Activated naive CD8-positive, alpha-beta T cell treated with anti-CD3 and anti-CD28 coated beads, Interleukin-2, amount 10 ng/mL, durations not matched to agents 7 days and 5 days (primary cell): Measurements from ENCODE around the gene BCL11B. TPM values are rescaled to one million over a fixed set of nuclear protein-coding genes. Genes with fewer than 3 reads are reported as not detected.

Source experiments
- ATAC-seq: fragments of 150-1000 bp; cut with Tn5 transposase; one replicate; pipeline ENCODE4 v1.10.0; 2021; ENCODE audit warnings: low read depth, moderate library complexity
- POLR2A ChIA-PET: fragments of 350-600 bp; sonication (Branson Sonifier 250); formaldehyde crosslinking; loops from one replicate; lab custom pipeline; 2021; ENCODE audit warnings: antibody characterized with exemption; lab: Charles Lee
- DNase-seq: peaks from one replicate; pipeline ENCODE4 v3.0.0; 2021
- H3K27ac Mint-ChIP-seq: one replicate; pipeline ENCODE4 v1.8.0; 2022; ENCODE audit warnings: mild to moderate bottlenecking, mixed read lengths
- H3K27me3 Mint-ChIP-seq: one replicate; pipeline ENCODE4 v1.8.0; 2022; ENCODE audit warnings: mild to moderate bottlenecking, moderate library complexity, mixed read lengths
- H3K36me3 Mint-ChIP-seq: one replicate; pipeline ENCODE4 v1.8.0; 2021; ENCODE audit warnings: mild to moderate bottlenecking, mixed read lengths
- H3K4me1 Mint-ChIP-seq: one replicate; pipeline ENCODE4 v1.8.0; 2021; ENCODE audit warnings: mixed read lengths
- H3K4me3 Mint-ChIP-seq: one replicate; pipeline ENCODE4 v1.8.0; 2022; ENCODE audit warnings: mild to moderate bottlenecking, moderate library complexity, mixed read lengths
- H3K9me3 Mint-ChIP-seq: one replicate; pipeline ENCODE4 v1.8.0; 2021; ENCODE audit warnings: mixed read lengths
- total RNA-seq, 2 experiments: library from RNA; stranded (reverse); gene quantifications; one replicate each; pipeline ENCODE4 v1.2.3, GENCODE V29; 2021

Gene BCL11B
- total RNA-seq, 2 experiments from 2014 or later, result 99.5 to 104 TPM

DNA sequence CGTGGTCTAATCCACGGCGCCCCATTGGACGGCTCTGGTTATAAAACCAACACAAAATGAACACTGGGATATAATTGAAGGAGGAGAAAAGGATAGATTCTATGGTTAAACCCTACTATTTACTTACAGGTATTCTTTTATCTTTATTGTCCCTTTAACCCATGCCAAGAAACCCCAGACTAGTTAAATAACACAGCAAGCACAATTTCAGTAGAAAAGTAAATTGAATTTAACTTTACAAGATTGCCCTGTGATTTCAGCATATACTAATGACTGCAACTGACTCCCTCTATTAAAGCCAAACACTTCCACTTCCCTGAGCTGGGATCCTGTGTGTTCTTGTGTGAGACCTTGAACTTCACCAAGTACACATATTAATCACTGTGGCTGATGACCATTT lies 45.3 kb downstream of the BCL11B start:
- Mint-ChIP-seq H3K9me3 (no peaks in the 10 kb centered on the region), H3K4me3 (peak overlapping the region; percentile 70), H3K4me1 (peaks cover 90% of the 10 kb centered on the region), H3K27me3 (no peaks in the 10 kb centered on the region), H3K27ac (peak overlapping the region; percentile 97), H3K36me3 (peaks cover 45% of the 10 kb centered on the region)
- DNase-seq (no peak), ATAC-seq (no peak)
- POLR2A ChIA-PET, result interaction anchor here (0.8 to 2.7 kb wide), 12 partner anchors 11 to 39 kb away, joined by 3 to 8 read pairs (median 4); no protein-coding TSS in a partner anchor

DNA sequence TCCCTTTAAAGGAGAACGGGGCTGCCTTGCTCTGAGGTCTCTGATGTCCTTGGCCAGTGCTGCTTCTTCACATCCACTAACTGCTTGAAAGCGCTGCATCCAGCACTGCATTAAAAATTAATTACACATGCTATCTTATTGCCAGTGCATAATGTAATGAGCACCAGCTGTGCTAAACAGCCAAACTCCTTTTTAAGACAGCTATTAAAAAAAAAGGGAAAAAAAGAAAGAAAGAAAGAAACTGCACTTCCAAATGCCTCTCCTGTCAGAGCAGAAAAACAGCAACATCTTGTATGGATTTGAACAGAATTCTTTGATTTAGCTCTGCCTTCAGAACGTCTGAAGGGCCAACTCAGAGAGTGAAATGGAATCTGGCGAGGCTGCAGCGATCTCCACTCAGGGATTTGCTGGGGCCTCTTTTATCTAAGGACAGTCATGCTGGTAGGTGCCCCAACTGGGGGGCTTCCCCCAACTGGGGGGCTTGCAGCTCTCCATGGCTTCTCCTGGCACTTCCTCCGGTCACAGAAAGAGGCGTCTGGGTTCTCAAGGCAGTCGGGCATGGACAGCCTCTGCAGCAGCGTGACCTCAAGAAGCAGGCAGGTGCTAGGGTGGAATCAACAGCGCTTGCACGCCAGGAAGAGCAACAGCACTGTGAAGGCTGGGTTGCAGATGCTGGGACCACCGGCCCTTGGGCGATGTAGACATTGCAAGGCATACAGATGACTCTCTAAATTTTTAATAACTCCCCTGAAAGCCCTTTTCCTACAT lies 46.4 kb downstream of the BCL11B start:
- ATAC-seq, result peak; percentile 12

DNA sequence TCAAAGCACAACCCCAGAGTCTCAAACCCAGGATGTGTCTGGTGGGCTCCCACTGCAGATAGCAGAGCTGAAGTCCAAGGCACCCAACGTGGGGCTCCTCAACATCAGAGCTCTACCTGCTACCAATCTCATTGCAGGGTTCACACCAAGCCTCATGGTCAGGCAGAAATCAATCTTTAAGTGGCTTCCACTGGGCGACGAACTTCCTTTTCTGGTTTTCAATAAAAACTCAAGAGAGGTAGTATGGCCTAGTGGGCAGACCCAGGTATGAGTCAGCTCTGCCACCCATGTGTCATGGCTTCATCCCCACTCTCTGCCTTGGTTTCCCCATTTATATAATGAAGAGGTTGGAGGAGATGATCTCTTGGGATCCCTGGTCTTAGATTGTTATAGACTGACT lies 47.0 kb downstream of the BCL11B start:
- POLR2A ChIA-PET, result interaction anchor here (0.5 to 2.0 kb wide), 11 partner anchors 12 to 996 kb away, joined by 3 to 9 read pairs (median 4); partner anchors contain the start of gene BCL11B
- ATAC-seq, result peak; percentile 5

More for the DNA sequence above, 46.4 kb downstream of the BCL11B start:
- H3K27me3 Mint-ChIP-seq, result no peaks in the 10 kb centered on the region
- H3K9me3 Mint-ChIP-seq, result no peaks in the 10 kb centered on the region
- peaks cover 87% of the 10 kb centered on the region for H3K4me1 Mint-ChIP-seq
- peak overlapping the region; percentile 97 for H3K27ac Mint-ChIP-seq
- peaks cover 47% of the 10 kb centered on the region for H3K36me3 Mint-ChIP-seq
- POLR2A ChIA-PET, result interaction anchor here (0.5 to 2.7 kb wide), 14 partner anchors 12 to 997 kb away, joined by 3 to 9 read pairs (median 4); partner anchors contain the start of gene BCL11B
- no peak for DNase-seq
- H3K4me3 Mint-ChIP-seq, result peak overlapping the region; percentile 70

DNA sequence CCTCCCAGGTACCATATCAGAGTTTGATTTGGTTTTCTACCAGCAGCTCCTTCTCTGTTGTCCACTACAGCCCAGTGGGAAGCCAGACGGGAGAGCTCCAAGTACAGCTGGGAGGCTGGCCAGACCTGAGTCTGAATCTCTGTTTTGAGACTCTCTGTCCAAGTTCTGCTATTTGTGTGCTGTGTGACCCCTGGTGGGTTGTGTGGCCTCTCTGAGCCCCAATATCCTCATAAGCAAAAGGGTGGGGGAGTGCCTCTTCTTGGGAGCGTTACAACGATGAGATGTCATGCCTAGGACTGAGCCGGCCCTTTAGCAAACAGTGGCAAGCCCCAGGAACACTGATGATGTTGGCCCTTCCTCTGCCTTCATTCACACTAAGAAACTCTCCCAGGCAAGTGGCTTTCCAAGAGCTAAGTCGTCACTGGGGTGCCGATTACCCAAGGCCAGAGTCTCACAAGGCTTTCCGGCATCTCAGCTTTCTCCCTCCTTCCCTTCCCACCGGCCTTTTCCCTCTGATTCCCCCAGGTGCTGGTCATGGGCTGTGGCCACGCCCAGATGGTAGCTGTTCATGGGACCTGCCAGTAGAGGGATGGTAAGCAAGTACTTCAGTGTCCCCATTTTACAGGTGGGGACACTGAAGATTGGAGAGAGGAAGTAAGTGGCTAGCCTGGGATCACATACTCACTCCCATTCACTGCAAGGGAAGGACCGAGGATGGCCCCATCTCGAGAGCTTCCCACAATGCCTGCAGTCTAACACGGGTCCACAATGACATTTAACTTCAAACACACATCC lies 47.7 kb downstream of the BCL11B start:
- POLR2A ChIA-PET, result interaction anchor here (0.9 to 2.0 kb wide), 10 partner anchors 8 to 48 kb away, joined by 3 to 9 read pairs (median 4); partner anchors contain the start of gene BCL11B
- peak overlapping the region; percentile 97 for H3K27ac Mint-ChIP-seq
- H3K36me3 Mint-ChIP-seq, result peaks cover 54% of the 10 kb centered on the region
- H3K9me3 Mint-ChIP-seq, result no peaks in the 10 kb centered on the region
- H3K27me3 Mint-ChIP-seq, result no peaks in the 10 kb centered on the region
- H3K4me1 Mint-ChIP-seq, result peaks cover 87% of the 10 kb centered on the region
- peak; percentile 7 for ATAC-seq
- no peak for DNase-seq
- H3K4me3 Mint-ChIP-seq, result peak overlapping the region; percentile 70

More for the DNA sequence above, 47.0 kb downstream of the BCL11B start:
- H3K27me3 Mint-ChIP-seq, result no peaks in the 10 kb centered on the region
- H3K9me3 Mint-ChIP-seq, result no peaks in the 10 kb centered on the region
- peaks cover 88% of the 10 kb centered on the region for H3K4me1 Mint-ChIP-seq
- H3K36me3 Mint-ChIP-seq, result peaks cover 53% of the 10 kb centered on the region
- peak overlapping the region; percentile 70 for H3K4me3 Mint-ChIP-seq
- DNase-seq, result no peak
- peak overlapping the region; percentile 97 for H3K27ac Mint-ChIP-seq

DNA sequence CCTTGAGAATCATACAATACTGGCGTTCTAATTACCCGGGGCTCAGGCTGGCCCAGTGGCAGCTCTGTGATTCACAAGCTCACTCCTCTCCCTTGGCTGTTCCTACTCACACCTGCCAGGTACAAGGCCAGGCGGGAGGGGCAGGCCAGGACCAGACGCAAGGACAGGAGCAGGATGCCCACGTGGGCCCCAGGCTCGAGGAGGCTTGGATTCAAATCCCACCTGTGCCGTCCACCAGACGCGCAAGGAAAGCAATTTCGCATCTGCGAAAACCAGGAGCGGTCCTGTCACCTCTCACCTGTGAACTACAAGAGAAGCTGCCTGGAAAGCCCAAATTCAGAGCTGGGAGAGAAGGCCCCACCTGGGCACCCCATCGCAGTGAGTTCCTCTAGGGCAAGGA lies 50.6 kb downstream of the BCL11B start:
- H3K27ac Mint-ChIP-seq, result no peak overlapping the region
- ATAC-seq (no peak), DNase-seq (no peak)
- peaks cover 80% of the 10 kb centered on the region for H3K4me1 Mint-ChIP-seq
- POLR2A ChIA-PET, result interaction anchor here (0.7 to 1.6 kb wide), 3 partner anchors 9 to 50 kb away, joined by 3 to 4 read pairs (median 3); partner anchors contain the start of gene BCL11B
- H3K27me3 Mint-ChIP-seq, result no peaks in the 10 kb centered on the region
- peaks cover 42% of the 10 kb centered on the region for H3K36me3 Mint-ChIP-seq
- no peak overlapping the region for H3K4me3 Mint-ChIP-seq
- no peaks in the 10 kb centered on the region for H3K9me3 Mint-ChIP-seq

DNA sequence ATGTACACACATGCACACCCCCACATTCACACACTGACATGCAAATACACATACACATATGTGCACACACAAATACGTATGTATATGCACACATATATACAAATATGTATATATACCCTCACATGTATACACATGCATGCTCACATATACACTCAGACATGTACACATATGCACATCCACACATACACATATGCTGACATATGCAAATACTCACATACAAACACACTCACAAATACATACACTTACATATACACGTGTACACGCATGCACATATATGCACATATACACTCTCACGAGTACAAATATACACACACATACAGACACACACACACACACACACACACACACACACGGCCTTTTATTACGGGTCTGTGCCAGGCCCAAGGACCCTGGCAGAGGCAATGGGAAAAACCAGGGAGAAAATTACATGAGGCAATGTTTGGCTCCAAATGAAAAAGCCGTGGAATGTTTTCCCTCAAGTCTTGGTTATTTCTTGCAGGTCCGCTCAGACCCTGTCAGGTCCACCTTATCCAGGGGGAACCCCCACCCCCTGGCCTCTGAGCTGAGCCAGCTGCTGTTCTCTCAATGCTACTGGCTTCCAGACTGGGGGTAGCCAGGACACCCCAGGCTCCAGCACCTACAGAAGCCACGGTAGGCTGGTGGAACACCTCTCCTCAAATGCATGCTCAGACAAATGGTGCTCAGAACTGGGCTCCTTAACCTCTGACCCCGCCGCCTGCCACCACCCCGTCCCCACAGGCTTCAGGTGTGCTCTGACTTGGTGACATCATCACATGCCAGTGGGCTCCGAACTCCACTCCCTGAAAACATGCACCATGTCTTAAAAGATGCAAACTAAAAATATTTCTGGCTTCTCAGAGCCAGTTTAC lies 54.7 kb downstream of the BCL11B start:
- H3K27ac Mint-ChIP-seq, result peak overlapping the region; percentile 72
- no peaks in the 10 kb centered on the region for H3K27me3 Mint-ChIP-seq
- H3K4me1 Mint-ChIP-seq, result peaks cover 69% of the 10 kb centered on the region
- ATAC-seq (no peak), DNase-seq (no peak)
- POLR2A ChIA-PET, result interaction anchor here (0.6 to 2.5 kb wide), 6 partner anchors 12 to 171 kb away, joined by 3 to 21 read pairs (median 5); no protein-coding TSS in a partner anchor
- peak overlapping the region; percentile 78 for H3K4me3 Mint-ChIP-seq
- no peaks in the 10 kb centered on the region for H3K9me3 Mint-ChIP-seq
- H3K36me3 Mint-ChIP-seq, result peaks cover 30% of the 10 kb centered on the region

DNA sequence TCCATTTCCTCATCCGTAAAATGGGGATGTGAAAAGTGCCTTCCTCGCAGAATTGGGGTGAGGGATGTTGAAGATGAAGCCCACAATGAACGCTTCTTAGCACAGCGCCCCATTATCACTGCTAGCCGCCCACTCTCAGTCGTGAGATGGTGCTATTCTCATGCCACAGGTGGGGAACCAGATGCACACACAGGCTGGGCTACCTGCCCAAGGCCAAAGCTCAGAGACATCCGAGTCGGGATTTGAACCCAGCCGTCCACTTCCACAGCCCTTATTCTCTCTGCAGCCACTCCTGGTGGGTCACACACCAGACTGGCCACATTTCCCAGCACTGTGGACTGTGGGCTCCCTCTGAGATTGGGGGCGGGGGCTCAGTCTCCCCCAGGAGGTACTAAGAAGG lies 55.8 kb downstream of the BCL11B start:
- Mint-ChIP-seq H3K9me3 (no peaks in the 10 kb centered on the region), H3K27ac (peak overlapping the region; percentile 72), H3K4me1 (peaks cover 74% of the 10 kb centered on the region), H3K36me3 (peaks cover 30% of the 10 kb centered on the region), H3K4me3 (peak overlapping the region; percentile 78), H3K27me3 (no peaks in the 10 kb centered on the region)
- DNase-seq, result no peak
- no peak for ATAC-seq
- POLR2A ChIA-PET, result interaction anchor here (1.0 to 2.3 kb wide), 5 partner anchors 27 to 56 kb away, joined by 3 to 9 read pairs (median 3); partner anchors contain the start of gene BCL11B

DNA sequence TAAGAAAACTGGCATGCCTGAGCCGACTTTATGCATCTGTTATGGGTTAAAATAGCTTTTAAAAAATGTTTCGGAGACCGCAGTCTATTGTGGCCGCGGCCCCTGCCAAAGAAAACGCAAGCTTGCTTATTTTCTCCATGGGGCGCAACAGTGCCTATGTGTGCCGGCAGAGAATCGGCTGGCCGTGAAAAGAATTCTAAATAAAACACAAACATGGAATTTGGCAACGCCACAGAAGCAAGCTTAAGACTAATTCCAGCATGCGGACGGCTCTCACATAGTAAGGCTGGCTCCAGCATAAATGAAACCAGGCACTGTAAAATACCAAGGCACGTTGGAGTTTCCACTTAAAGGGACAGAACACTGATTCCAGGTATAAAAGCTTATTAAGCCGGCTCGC lies 56.7 kb downstream of the BCL11B start:
- peaks cover 27% of the 10 kb centered on the region for H3K36me3 Mint-ChIP-seq
- no peaks in the 10 kb centered on the region for H3K9me3 Mint-ChIP-seq
- peak overlapping the region; percentile 57 for H3K27ac Mint-ChIP-seq
- H3K27me3 Mint-ChIP-seq, result no peaks in the 10 kb centered on the region
- peak overlapping the region; percentile 78 for H3K4me3 Mint-ChIP-seq
- POLR2A ChIA-PET, result interaction anchor here (0.7 to 2.5 kb wide), 10 partner anchors 10 to 57 kb away, joined by 3 to 9 read pairs (median 4); partner anchors contain the start of gene BCL11B
- ATAC-seq, result no peak
- DNase-seq, result no peak
- peaks cover 78% of the 10 kb centered on the region for H3K4me1 Mint-ChIP-seq

DNA sequence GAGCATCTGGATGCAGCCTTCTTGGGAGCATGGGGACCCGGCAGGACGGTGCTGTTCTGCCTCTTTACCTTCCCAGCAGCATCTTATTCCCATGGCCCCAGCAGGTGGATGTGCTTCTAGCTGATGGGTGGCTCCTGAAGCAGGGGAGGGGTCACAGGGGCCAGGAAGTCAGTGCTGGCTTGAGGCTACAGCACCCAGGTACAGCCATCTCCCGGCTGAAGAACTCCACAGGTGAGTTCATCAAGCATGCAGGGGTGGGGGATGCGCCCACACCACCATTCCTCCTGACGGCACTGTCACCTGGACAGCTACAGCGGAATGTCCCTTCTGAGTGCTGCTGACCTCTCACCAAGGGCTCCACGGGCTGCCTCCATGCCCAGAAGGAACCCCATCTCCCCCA lies 57.3 kb downstream of the BCL11B start:
- Mint-ChIP-seq H3K4me3 (peak overlapping the region; percentile 78), H3K4me1 (peaks cover 79% of the 10 kb centered on the region), H3K36me3 (peaks cover 21% of the 10 kb centered on the region), H3K27ac (peak overlapping the region; percentile 57), H3K9me3 (no peaks in the 10 kb centered on the region), H3K27me3 (no peaks in the 10 kb centered on the region)
- ATAC-seq (no peak), DNase-seq (no peak)
- POLR2A ChIA-PET, result interaction anchor here (0.5 to 2.5 kb wide), 9 partner anchors 9 to 57 kb away, joined by 3 to 9 read pairs (median 4); partner anchors contain the start of gene BCL11B

DNA sequence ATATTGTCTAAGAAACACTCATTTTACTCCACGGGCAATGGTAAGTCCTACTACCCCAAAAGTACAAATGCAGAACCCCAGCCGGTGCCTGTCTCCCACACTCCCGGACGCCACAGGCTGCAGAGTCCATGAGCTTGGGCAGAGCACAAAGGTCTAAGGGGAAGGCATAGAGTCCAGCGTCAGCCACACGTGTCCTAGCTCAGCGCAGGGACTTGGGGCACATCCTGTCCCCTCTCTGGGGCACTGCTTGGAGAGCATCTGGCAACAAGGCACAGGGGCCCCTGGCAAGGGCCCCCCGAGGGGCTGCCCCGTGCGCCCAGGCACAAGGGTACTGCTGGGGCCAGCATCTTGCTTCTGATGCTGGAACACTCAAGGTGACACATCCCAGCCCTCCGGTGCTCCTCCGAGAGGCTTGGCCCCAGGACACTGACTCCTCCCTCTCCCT lies 58.4 kb downstream of the BCL11B start:
- no peaks in the 10 kb centered on the region for H3K27me3 Mint-ChIP-seq
- DNase-seq (no peak), ATAC-seq (peak; percentile 20)
- H3K9me3 Mint-ChIP-seq, result no peaks in the 10 kb centered on the region
- H3K36me3 Mint-ChIP-seq, result peaks cover 18% of the 10 kb centered on the region
- H3K4me3 Mint-ChIP-seq, result peak overlapping the region; percentile 79
- POLR2A ChIA-PET, result interaction anchor here (0.6 to 2.5 kb wide), 9 partner anchors 8 to 504 kb away, joined by 3 to 8 read pairs (median 4); no protein-coding TSS in a partner anchor
- H3K4me1 Mint-ChIP-seq, result peaks cover 81% of the 10 kb centered on the region
- H3K27ac Mint-ChIP-seq, result peak overlapping the region; percentile 82

DNA sequence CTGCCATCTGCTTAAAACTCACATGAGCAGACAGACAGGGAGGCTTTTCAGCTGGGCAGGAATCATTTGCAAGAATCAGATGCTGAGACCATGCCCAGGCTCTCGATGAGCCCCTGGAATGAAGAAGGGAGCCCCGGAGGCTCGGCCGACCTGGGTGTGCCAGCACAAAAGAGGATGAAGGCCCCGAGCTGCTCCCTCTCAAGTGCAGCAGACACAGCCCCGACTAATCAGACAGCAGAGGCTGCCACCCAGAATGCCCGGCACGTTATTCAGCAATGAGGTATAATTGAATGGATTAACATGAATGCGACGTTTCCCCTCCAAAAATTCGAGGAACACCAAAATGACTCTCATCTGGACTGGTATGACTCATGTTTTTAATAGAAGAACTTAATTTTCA lies 58.9 kb downstream of the BCL11B start:
- peak overlapping the region; percentile 79 for H3K4me3 Mint-ChIP-seq
- H3K4me1 Mint-ChIP-seq, result peaks cover 81% of the 10 kb centered on the region
- DNase-seq, result no peak
- POLR2A ChIA-PET, result interaction anchor here (0.6 to 1.7 kb wide), 5 partner anchors 11 to 504 kb away, joined by 3 to 6 read pairs (median 4); no protein-coding TSS in a partner anchor
- H3K36me3 Mint-ChIP-seq, result peaks cover 14% of the 10 kb centered on the region
- H3K27ac Mint-ChIP-seq, result peak overlapping the region; percentile 82
- H3K9me3 Mint-ChIP-seq, result no peaks in the 10 kb centered on the region
- H3K27me3 Mint-ChIP-seq, result no peaks in the 10 kb centered on the region
- no peak for ATAC-seq

DNA sequence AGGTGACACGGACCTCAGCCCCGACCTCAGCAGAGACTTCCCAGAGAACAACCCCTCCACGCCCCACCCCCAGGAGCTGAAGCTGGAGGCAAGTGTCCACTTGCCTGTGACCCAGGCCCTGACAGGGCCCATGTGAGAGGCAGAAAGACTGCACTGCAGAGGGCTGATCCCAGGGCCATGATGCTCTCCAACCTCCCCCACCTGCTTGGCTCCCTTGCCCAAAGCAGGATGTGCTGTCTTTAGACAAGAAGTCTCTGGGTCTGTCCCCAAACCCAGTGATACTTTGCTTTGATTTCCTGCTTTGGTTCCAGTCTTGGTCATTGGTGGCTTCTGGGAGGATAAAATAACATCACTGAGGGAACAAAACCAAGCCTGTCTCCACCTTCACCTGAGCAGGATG lies 59.4 kb downstream of the BCL11B start:
- ATAC-seq (peak; percentile 34), DNase-seq (no peak)
- Mint-ChIP-seq H3K9me3 (no peaks in the 10 kb centered on the region), H3K4me3 (peak overlapping the region; percentile 79), H3K36me3 (peaks cover 16% of the 10 kb centered on the region), H3K27ac (peak overlapping the region; percentile 82), H3K27me3 (no peaks in the 10 kb centered on the region), H3K4me1 (peaks cover 85% of the 10 kb centered on the region)
- POLR2A ChIA-PET, result interaction anchor here (1.5 kb wide), 1 partner anchor 11 kb away, joined by 6 read pairs; no protein-coding TSS in a partner anchor
